Measurements from ENCODE around the gene HVCN1.
"Not testable (repeated sequence)": the region's sequence is repeated elsewhere in the genome, so short reads cannot be mapped to it uniquely, and the experiment has no call there.

The HVCN1 gene, protein sequence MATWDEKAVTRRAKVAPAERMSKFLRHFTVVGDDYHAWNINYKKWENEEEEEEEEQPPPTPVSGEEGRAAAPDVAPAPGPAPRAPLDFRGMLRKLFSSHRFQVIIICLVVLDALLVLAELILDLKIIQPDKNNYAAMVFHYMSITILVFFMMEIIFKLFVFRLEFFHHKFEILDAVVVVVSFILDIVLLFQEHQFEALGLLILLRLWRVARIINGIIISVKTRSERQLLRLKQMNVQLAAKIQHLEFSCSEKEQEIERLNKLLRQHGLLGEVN

DNA sequence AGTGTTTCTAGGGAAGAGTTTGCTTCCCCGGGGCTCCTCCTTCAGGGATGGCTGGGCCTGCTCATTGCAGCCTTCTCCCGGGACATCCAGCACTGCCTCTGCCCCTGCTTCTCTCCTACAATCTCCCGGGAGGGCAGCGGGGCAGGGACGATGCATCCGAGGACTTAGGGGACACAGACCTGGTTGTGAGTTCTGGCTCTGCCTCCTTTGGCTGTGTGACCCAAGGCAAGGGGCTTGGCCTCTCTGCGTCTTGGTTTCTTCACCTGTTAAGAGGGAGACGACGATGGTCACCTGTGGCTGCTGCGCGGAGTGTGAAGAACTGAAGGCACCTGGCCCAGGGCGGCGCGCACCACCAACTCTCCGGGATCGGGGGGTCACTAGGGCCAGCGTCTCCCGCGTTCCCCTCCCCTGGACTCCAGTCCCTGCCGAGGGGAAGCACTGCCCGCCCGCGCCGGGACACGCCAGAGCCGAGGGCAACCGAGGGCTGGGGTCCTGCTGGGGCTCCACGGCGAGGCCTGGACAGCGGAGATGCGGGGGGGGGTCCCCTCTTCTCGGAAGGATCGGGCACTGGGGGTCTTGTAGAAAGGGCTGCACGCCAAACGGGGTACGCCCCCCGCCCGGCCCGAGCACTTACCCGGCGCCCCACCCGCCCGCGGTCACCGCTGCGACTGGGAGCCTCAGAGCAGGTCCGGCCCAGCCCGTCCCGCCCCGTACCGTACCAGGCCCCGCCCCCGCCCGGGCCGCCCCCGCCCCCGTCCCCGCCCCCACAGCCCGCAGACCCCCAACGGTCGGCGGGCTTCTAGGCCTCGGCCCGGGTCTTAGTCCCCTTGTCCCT is at the start of gene HVCN1:
HVCN1 (minus strand) TSS at position 670 of the 835 bp plus-strand sequence. CDS start 5,870 bp downstream, outside the sequence.
- DNase-seq: peak; percentile 41

DNA sequence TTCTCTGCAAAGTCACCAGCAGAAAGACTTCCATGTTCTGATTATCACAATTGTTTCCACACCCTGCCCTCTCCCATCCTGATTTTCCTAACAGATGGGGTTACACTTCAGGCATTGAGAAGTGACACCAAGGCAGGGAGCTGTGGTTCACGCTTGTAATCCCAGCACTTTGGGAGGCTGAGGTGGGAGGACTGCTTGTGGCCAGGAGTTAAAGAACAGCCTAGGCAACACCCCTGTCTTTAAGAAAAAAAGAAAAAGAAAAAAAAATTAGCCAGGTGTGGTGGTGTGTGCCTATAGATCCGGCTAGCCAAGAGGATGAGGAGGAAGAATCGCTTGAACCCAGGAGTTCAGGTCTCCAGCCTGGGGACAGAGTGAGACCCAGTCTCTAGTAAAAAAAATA is 48.6 kb upstream of the HVCN1 start:
- DNase-seq: no peak

DNA sequence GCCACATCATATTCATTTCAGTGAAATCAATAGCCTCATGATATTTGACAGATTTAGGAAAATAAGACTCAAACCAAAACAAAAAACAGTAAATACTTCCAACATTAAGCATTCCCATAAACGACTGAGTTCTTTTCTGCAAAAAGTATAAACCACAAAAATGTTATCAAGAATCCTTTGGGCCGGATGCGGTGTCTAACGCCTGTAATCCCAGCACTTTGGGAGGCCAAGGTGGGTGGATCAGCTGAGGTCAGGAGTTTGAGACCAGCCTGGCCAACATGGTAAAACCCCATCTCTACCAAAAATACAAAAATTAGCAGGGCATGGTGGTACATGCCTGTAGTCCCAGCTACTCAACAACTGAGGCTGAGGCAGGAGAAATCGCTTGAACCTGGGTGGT is 48.1 kb upstream of the HVCN1 start:
- not testable (repeated sequence) for DNase-seq

DNA sequence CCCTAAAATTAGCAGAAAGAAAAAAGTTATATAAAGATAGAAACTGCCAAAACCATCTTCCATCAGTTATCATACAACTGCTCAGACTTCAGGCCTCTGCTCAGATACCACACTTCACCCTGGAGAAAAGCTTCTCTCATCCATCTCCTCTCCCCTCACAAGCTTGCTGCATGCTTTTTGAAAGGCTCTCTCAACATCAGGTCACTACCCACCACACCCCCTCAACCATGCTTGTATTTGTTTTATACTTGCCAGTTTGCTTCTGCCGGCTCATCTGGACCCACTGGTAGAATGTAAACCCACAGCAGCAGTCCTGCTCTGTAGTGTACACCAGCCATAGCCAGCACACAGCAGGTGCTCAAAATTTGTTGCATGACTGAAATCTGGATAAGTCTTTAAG is 45.0 kb upstream of the HVCN1 start:
- DNase-seq: no peak

DNA sequence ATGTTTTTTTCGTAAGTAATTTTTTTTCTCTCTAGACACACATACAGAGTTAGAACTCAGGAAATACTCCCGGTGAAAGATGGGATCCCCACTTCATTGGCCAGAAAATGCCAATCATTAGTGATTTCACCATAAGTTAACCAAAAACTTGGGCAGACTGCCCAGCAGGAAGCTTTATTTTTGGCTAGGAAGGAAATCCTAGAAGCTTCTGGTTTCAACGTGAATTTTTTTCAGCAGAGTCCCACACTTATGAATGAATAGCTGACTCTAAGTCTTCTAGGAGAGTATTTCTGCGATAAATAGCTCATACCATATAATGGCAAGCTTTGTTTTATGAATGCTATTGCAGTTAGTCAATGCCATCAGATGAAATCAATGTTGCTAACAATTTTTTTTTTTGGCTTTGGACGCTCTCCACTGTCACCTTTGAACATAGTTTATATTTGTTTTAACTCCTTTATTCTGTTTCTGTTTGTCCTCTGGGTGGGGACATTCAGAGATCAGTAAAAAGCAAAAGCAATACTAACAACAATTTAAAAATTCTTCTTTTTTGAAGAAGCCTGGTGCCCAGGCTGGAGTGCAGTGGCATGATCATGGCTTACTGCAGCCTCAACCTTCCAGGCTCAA is 44.3 kb upstream of the HVCN1 start:
- no peak for DNase-seq

DNA sequence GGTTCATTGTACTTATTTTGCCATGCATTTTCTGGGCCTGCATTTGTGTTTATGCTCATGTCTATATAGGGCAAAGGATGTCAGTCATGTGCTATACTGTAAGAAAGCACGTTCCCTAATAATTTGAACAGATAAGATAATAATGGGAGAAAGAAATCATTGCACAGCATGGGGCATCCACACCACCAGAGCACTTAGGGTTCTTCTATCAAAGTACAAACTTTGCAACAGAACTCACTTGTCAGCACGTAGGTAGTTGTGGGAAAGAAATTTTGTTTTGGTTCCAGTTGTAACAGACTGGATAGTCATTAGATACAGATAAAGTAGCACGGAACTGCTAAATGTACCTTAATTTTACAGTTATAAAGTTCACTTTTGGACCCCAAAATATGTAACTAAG is 43.7 kb upstream of the HVCN1 start:
- DNase-seq: no peak

DNA sequence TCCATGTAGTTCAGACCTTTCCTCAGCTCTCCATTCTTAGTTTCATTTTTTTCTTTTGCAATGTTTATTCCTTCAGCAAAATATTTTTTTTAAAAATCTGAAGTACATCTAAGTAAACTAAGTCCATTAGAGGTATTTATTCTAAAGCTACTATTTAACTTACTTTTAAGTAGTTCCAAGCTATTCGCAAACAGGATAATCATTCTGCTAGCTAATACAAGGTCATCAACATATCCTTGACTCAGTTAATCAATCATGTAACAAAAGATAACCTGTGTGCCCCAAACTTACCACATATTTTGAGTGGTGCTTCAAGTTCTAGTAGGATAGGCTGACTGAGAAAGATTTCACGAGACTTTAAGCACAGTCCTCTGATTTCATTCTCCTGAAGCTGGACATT is 42.6 kb upstream of the HVCN1 start:
- DNase-seq: no peak

DNA sequence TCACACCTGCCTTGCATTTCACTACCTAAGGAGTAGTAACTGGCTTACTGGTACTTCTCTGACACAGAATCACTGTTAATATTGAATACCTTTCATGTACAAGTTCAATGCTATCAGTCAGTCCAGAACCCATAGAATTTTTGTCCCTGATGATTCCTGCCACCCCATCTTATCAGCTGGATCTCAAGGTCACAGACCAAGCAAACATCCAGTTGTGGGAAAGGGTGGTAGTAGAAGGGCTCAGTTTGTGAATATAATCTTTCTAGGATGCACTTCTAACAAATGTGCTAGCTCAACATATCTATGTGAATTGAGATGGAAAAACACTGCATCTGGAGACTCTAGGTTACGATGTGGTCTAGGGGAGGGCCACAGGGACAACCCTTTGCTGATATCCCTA is 39.7 kb upstream of the HVCN1 start:
- no peak for DNase-seq

DNA sequence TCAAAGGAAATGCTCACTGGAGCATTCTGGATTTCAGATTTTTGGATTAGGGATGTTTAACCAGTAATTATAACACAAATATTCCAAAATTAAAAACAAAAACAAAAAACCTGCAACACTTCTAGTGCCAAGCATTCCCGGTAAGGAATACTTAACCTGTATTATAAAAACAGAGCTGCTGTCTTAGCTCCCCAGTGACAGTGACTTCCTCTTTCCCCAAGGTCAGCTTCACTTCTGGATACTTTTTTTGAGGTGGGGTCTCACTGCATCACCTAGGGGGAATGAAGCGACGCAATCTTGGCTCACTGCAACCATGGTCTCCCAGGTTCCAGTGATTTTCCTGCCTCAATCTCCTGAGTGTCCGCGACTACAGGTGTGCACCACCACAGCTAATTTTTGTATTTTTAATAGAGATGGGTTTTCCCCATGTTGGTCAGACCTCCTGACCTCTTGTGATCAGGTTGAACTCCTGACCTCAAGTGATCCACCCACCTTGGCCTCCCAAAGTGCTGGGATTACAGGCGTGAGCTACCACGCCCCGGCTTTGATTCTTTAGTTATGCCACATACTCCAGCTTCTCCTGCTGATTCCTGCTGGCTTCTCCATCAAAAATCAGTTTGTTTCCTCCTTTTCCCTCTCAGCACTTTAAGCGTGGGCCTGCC is 37.9 kb upstream of the HVCN1 start:
- no peak for DNase-seq

DNA sequence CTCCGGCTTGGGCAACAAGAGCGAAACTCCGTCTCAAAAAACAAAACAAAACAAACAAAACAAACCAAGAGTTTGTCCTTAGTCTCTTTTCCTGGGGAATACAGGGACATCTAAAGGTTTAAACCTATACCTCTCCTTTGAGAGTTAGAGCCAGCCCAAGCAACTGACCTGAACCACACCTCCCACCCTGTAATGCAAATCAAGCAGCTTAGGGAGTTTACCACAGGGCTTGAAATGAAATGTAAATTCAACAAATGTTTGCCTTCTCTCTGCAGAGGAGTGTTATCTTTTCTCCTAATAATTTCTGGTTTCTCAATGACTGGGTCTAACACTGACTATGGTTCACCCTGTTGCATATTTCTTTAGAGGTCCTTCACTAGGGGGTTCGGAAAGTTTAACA is 37.1 kb upstream of the HVCN1 start:
- DNase-seq: no peak

DNA sequence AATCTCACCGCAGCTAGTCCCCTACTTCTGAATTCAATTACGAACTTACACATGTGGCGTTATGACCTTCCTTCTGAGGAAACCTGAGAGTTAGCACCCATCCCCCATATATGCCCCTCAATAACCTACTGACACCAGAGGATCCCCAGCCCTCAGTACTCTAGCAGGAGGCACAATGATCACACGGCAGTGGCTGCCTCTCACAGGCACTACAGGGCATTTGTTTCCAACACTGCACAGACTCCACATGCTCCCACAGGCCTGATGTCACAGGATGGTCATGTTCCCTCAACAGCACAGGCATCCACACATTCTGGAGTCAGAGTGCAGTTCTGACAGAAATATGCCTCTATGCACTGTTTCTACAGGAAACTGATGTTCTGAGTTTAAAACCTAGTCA is 36.4 kb upstream of the HVCN1 start:
- DNase-seq: no peak

DNA sequence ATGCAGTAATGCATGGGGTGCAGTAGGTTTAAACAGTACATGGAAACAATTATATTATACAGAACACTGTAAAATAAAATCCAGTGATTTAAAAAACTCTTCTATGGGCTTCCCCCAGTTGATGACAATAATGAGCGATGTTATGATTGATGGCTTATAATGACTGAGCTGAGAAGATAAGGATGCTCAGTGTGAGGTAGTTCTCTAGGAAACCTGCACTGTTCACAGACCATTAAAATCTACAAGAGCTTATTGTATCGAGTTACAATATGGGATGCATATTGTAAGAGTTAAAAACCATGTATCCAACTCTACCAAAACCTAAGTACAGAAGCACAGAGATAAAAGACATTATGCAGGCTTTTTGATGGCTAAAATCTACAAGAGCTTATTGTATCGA is 34.0 kb upstream of the HVCN1 start:
- not testable (repeated sequence) for DNase-seq

DNA sequence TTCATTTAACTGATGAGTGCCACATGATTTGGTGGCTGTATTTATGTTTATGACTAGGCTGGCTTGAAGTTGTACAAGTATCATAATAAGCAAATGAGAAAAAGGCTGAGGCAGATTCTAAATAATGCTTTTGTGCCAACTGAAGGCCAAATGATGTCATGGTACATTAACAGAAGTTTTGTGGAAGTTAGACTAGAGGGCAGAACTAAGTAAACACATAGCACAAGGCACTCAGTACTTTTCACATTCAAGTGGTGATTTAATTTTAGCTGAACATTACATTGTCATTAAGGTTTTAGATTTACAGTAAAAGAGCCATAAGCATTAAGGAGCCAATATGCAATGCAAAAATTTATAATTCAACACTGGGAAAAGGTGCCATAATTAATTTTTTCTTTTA is 32.7 kb upstream of the HVCN1 start:
- no peak for DNase-seq

DNA sequence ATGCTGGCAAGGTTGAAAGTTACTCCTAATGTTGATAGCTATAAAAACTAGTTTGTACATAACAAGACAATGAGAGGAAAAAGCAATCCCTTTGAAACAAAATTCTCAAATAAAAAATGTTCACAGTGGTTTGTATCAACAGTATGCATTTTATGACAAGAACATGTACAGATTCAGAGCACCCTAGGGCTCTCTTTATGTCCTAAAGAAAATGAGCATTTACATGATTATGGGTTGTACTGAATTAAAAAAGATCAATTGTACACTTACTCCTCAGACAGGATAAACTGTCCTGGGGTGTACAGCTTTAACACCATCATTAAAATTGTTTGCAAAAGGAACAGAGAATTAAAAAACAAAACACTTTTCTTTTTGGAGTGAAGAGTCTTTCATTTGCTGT is 31.6 kb upstream of the HVCN1 start:
- no peak for DNase-seq

DNA sequence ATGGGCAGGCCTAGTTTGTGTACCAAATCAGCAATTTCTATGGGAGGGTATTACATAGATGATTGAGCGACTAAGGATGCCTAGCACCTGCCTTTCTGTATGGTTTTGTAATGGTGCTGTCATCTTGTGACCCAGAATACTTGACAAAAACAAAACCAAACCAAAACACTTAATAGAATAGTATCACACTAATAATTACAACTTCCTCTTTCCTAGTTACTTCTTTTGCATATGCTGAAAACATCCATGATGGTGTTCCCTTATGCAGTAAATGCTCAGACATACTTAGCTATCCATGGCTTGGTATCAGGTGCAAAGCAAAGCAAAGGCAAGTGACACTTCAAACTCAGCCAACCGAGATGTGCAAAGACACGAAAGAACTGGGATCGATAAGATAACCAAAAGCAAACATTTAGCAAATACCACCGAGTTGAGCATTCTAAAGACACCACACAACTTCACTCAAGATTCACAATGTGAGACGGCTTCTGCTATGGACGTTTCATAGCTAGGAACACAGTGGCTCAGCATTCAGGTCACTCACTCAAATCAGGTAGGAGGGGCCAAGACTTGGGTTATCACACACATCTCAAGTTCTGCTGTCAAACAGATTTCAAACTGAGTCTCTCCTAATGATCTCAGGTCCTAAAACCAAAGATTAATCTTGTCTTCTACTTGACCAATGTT is 29.4 kb upstream of the HVCN1 start:
- no peak for DNase-seq

DNA sequence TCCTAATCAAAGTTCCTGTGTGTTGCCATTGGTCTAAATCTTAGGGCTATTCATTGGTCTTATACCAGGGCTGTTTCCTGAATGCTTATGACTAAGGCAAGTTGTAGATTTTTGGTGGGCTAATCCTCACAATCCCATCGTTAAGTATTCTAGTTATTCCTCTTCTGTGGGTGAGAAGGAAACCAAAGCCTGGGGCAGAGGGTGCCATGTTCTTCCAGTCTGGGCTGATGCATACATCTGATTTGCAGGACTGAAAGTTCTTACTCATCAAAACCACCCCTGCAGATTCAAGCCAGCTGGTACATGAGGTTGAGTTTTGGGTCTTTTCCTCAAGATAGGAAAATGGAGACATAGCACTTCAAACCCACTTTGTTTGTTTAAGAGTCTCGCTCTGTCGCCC is 28.1 kb upstream of the HVCN1 start:
- no peak for DNase-seq

DNA sequence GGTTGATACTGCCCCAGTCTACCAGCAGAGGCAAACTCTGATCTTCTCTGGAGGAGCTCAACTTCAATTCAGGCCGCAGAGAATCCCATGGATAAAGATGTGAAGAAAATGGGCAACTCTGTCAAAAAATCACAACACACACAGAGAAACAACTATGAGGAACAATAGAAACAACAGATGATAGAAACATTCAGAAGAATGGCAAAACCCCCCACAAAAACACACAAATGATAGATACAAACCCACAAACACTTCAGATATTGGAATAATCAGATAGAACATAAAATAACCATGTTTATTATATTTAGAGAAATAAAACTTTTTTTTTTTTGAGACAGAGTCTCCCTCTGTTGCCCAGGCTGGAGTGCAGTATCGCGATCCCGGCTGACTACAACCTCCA is 20.0 kb upstream of the HVCN1 start:
- DNase-seq: no peak

DNA sequence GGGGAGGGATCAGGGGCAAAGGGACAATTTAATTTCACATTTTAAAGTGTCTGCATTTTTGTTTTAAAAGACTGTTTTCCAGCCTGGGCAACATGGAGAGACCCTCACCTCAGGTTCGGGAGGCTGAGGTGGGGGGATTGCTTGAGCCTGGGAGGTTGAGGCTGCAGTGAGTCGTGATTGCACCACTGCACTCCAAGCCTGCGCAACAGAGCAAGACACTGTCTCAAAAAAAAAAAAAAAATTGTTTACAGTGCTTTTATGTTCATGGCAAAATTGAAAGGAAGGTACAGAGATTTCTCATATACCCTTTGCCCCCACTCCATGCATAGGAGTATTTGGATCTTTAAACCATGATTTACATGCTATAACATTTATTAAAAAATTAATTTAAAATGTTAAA is 16.4 kb upstream of the HVCN1 start:
- no peak for DNase-seq

DNA sequence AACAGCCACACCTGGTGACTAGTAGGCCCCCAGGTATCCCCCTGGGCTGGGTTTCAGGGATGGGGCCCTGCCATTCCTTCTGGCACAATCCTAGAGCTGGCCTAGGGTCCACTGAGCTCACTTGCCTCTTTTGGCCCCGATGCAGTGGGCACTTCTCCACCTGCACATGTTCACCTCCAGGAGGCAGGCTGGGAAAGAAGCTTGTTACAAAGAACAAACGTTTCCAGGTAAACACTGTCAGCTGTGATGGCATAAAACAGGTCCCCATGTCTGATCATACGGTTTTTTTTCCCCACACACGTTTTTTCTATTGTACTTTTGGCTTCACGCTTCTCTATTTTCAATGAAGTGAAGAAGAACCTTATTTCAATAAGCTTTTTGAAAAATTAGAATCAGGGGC is 15.8 kb upstream of the HVCN1 start:
- no peak for DNase-seq

DNA sequence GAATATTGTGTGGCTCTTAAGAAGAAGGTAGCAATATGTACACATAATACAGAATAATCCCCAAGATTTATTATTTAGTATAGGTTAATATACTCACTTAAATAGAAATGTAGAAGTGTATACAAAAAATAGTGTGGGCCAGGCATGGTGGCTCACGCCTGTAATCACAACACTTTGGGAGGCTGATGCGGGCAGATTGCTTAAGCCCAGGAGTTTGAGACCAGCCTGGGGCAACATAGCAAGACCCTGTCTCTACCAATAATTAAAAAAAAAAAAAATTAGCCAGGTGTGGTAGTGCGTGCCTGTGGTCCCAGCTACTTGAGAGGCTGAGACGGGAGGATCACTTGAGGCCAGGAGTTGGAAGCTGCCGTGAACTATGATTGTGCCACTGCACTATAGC is 15.3 kb upstream of the HVCN1 start:
- no peak for DNase-seq

DNA sequence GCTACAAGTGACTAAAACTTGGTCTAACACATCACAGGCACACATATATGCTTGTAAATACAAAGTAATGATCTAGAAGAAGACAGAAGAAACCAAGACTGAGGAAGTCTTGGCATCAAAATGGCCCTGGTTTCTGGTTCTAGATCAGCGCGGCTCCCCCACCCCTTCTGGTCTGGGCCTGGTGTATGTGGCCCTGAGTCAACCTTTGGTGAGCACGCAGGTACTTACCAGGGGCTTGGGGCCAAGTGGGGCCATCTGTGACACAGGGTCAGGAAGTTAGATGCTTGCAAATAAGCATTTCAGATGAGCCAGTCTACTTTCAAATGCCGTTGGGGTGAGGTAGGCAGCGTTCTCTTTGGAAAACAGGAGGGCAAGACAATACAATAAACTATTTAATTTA is 13.2 kb upstream of the HVCN1 start:
- DNase-seq: no peak

DNA sequence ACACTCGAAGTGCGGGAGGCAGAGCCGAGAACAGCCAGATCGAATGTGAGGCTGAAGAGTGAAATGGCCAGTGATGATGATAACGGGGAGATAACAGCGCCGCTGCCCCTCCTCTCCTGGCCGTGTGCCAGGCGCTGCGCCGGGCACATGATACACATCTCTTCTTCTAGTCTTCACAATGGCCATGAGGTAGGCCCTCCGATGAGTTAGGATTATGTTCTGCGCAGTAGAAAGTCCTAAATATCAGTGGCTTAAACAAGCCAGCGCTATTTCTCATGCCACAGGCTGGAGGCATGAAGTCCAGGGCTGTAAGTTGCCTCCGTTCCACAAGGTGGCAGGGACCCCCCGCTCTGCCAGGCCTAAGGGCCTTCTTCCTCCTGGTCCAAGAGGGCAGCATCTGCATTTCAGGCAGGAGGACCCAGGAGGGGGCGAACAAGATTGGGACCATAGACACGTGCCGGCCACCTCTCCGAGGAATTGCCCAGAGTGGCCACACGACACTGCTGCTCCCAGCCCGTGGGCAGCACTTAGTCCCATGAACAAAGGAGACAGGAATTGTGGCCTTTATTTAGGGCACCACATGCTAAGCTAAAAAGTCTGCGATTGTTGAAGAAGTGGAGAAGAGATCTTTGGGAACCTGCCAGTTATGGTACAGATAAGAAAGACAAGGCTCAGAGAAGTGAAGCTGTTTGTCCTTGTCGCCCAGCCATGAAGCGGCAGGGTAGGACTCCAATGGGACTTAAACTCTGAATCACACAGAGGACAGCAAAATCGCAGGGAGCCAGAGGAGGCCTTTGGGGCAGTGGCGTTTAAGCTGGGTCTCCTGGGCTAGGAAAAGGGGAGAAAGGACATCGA is 10.9 kb upstream of the HVCN1 start:
- DNase-seq: peak; percentile 51

Measured in hematopoietic multipotent progenitor cell treated with erythropoietin and hydrocortisone succinate and interleukin-3 and kit ligand, for 4 days (in vitro differentiated cells).